Measurements from ENCODE around the gene SCUBE2.
"Not testable (repeated sequence)": the region's sequence is repeated elsewhere in the genome, so short reads cannot be mapped to it uniquely, and the experiment has no call there.

SCUBE2 gene

DNA sequence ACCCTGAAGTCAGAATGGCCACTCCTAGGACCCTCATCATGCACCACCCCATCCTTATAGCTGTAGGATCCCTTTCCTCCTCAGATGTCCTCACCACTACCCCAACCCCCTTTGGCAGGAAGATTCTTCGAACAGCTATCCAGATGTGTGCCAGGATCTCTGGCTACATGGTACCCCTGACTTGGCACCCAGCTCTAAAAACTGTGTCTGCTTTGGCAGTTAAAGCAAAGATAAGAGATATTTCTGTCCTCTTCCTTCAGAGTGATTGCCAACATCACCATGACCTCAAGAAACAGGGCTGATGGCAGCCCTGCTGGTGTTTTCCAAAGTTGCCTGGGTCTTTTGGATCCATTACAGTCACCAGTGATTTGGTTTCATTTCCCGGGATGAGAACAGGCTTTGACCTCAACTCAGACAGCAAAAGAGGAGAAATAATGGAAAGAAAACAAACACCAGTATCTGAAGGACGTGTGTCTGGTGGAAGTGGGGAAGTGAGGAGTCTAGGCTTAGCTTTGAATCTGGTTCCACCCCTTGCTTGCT lies 83.3 kb downstream of the SCUBE2 start:
- no peak for DNase-seq (ENCODE audit: low spot score)

DNA sequence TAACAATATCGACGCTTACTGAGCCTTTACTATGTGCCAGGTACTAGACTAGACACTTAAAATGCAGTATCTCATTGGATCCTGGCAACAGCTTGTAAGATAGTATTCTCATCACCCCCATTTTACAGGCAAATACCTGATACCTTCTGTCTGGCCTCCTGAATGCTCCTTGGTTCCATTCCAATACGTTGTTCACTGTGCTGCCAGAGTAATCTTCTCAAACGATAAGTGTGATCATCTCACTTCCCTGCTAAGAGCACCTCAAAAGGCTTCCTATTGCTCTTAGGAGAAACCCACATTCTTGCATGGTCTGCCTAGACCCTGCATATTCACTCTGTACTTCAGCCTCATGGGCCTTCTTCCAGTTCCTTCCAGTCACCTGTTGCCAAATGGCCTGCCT lies 86.3 kb downstream of the SCUBE2 start:
- no peak for DNase-seq (ENCODE audit: low spot score)

DNA sequence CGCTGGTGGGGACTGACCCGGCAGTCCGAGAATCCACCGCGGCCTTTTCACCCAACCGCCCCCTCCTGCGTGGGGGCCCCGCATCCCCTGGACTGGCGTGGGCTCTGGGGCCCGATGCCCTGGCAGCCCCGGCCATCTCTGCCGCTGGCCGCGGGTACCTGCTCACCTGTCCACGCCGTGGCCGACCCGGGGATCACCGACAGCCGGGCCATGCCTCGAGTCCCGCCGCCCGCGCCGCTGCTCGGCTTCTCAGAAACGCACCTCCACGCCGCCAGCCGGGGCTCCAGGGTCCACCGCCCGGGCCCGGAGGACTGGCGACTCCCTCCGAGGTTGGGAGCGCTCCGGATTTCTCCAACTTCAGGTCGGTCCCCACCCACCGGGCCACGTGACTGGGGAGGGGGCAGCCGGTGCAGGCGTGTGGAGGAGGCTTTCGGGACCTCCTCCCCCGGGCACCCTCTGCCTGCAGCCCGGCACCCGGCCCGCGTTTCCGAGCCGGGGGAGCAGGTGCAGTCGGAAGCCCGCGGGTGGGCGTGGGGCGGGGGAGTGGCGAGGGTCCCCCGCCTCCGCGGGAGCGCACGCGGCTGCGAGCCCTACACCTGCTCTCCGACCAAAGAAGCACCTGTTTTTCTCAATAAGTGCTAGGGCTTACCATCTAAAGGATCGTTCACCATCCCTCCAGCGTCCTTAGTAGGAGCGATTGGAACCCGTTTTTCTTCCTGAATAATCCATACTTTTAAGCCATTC lies 87.0 kb downstream of the SCUBE2 start:
- DNase-seq (ENCODE audit: low spot score) = no peak

DNA sequence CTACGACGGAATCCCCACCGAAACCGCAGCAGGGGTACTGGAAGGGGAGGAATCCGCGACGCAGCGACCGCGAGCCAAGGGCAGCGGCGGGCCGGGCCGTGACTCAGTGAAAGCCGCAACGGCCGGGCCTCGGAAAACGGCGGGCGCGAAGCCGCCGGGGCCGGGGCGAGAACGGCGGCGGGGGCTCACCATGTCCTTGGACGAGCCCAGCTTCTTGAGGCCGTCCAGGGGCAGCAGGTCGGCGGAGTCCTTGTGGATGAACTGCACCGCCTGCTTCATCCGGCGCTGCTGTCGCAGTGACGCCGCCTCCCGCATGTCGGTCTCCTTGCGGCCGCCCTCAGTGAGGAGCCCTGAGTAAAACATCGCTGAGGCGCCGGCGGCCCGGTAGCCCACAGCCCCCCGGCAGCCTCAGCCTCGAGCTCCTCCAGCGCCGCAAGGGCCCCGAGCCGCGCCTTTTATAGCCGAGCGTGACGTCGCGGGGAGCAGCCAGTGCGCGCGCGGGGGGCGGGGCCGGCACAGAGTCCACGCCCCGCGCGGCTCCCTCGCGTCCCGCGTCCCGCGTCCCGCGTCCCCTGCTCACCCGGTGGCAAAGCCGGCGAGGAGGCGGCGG lies 87.7 kb downstream of the SCUBE2 start, which contains the start of gene NRIP3:
Gene NRIP3 (minus strand): TSS at position 429 of the 610 bp plus-strand sequence. CDS start 66 bp downstream, at position 363.
- DNase-seq (ENCODE audit: low spot score) = peak; percentile 49

DNA sequence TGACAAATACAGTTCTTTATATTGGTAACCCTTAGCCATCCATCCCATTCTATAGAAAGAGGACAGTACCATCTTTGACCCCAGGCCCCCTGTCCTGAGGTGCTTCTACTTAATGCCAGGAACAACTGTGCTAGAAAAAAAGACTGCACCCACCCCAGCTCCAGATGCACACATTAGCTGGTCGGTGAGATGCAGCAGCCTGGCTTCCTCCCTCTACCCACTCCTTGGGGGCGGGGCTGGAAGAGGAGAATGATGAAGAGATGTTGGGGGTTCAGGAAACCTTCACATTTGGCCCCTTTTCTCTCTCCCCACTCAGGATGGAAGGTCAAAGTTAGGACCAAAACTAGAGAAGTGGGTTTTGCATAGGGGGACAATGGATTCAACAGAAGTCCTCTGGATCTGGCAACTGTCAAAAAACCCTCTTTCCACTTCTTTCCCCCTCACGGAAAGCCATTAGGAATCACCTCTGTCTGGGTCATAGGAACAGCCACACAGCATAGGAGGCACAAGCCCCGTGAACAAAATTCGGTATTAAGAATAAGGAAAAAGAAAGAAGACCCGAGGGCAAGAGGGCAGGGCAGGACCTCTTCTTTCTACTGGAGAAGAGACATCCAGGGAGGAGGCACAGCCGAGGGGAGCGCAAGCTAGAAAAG lies 88.4 kb downstream of the SCUBE2 start:
- peak; percentile 12 for DNase-seq (ENCODE audit: low spot score)

DNA sequence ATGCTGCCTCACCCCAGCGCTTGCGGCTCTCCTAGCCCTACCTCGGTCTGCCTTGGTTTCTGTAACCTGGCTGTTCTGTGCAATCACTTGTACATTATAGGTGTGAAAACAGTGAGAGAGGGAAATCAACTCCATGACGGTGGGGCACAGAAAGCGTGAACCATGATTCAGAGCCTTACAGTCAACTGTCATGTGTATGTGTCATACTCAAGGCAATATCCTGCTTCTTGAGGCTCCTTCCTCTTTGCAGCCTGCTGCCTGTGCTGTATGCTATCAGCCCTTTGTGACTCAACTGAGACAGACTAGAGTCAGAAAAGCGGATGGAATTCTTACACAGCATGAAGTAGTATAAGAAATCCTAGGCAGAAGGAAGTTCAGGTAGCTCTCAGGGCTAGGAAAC lies 89.7 kb downstream of the SCUBE2 start:
- DNase-seq (ENCODE audit: low spot score) = peak; percentile 99

DNA sequence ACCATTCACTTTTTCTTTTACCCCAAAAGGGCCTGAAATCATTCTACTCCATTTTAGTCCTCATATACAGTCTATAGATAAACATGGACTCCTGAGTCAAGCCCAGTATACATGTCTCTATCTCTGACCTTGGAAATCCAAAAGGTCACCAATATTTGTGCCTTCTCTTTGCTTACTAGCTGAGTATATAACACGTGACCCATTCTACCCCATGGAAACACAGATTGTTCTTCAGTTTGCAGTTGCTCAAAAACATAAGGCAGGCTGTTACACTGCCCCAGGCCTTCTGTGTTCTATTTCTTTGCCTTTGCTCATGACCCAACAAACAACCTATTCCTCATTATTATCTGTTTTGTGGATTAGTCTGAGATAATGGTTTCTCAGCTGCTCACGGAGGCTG lies 93.4 kb downstream of the SCUBE2 start:
- no peak for DNase-seq (ENCODE audit: low spot score)

DNA sequence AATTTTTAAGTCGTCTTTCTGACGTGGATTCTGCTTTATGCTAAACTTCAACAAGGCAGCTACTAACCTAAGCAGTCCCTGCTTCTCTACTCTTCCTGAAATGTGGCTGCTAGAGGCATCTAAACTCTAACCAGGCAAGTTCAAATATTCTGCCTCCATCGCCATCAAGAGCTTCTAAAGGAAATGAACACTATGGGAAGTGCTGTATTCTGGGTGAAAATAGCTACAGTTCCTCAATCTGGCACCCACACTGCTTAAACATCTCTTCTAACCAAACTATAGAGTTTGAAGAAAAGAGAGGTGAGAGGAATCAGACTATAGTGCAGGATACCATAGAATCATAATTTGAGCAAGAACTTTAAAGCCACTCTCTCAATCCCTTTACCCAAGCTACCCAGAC lies 93.9 kb downstream of the SCUBE2 start:
- DNase-seq (ENCODE audit: low spot score) = no peak

DNA sequence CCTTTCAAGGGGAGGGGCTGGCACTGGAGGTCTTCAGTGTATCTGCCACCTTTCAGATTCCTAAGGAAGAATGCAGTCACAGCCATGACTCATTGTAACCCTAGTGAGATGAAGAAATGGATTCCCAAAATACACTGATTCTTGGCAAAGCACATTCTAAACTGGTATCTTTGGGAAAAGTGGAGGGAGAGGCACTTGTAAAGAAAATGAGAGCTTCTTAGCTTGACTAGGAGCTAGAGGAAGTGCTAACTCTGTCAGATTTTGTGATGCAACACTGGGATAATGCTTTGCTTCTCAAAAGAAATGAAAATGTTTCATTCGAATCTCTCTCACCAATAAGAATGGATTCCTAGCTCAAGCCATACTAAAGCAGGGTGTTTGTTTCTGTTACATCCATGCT lies 101.9 kb downstream of the SCUBE2 start:
- peak; percentile 23 for DNase-seq (ENCODE audit: low spot score)

DNA sequence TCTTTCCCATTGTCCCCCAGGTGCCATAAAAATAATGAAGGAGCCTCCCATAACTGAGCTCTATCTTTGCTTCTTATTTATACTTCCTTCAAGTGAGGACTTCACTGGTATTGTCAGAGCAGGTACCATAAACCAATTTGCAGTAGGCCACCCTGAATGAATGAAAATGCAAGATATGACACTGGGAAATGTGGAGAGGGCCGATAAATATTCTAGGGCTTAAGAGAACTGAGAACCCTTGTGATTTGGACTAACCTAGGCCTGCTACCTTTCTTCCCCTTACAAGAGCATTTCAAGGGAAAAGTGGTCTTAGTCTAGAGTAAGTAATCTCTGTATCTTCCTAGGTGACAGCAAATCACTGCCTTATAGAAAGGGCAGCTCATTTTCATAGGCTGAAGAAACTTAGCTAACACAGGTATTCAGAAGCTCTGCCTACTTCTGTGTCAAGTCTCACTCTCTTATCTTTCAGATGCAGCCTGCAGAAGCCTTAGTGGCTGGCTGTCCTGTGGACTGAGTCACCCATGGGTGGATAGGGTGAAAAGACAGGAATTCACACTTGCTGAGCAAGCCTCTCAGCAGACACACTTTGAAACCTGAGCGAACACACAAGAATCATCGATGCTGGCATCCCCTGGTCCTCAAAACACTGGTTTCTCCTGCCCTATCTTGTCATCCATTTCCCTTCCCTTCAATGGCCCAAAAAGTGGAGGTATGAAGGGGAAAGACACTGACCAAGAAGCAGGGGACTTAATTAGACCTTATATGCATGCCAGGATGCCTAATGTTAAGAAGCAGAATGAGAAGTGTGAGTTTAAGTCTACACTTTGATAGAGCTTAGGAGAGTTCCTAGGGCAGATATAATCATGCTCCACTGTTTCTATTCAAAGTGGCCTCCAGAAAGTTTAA lies 102.8 kb downstream of the SCUBE2 start:
- no peak for DNase-seq (ENCODE audit: low spot score)

DNA sequence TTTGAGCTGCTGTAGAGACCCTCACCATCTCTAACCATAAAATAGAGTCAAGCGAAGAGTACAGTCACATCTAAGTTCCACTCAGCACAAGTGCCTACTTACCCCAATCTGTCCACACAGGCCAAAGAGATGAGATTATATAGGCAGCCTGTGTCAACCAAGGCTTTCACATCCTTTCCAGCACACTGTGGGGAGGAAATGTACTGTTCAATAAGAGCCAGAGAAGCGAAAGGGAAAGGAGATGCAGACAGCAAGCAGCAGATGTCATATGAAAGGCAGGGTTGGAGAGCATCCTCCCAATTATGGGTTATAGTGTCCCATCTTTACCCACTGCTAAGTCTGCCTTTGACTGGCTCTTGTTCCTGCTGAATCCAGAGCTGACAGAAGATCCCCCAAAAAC lies 104.0 kb downstream of the SCUBE2 start:
- no peak for DNase-seq (ENCODE audit: low spot score)

DNA sequence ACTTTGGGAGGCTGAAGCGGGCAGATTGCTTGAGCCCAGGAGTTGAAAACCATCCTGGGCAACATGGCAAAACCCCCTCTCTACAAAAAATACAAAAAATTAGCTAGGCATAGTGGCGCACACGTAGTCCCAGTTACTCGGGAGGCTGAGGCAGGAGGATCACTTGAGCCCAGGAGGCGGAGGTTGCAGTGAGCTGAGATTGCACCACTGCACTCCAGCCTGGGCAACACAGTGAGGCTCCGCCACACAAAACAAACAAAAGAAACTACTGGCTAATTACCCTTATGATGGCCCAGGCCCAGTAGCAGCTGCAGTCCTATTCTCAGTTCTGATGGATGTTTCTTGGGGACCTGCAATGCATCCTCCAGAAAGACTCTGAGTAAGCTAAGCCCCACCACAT lies 104.6 kb downstream of the SCUBE2 start:
- DNase-seq (ENCODE audit: low spot score) = not testable (repeated sequence)

DNA sequence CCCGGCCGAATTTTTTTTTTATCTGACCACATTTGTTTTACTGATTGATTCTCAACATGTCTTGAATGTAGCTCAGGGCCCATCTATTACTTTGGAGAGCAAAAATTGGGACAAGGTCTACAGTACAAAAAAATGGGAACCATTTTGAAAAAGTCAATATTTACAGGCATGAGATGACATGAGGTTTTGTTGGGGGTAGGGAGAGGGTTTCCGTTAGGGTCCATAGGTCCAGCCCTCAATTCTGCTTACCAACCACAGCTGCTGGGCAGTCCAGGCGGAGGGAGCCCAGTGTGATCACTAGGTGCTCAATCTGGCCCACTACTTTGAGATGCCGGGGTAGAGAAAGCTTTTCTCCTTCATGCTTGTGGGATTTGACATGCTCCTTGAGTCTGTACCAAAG lies 105.9 kb downstream of the SCUBE2 start:
- DNase-seq (ENCODE audit: low spot score) = no peak

DNA sequence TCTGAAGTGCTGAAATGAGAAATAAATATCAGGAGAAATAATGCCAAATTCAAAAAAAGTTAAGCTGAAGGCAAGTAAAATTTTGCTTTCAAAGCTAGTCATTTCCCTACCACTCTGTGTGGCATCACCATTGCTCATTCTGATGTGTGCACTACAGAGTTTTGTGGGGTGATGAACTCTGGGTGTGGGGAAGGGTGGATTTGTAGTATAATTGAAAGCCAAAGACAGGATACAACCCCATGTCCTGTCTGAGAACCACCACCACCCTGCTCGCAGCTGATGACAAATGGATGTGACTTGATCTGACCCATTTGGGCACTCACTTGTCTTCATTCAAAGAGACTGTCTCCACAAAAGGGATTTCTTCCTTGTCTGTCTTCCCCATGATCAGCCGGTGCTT lies 107.8 kb downstream of the SCUBE2 start:
- no peak for DNase-seq (ENCODE audit: low spot score)

DNA sequence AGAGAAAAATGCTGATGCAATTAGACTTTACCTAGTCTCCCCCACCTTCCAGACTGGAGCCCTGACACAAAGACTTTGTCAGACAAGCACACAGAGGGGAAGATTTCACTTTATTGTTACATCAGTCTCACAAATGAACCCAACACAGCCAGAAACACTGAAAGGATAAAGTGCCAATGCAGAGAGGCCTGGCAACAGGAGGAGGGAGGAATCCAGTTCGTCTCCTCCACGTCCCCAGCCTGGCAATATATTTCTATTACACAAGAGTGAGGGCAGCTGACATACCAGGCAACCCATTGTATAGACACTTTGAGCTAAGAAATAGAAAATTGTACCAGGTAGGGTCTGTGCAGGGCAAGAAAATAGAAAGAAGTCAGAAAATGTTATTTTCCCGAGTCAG lies 110.9 kb downstream of the SCUBE2 start:
- no peak for DNase-seq (ENCODE audit: low spot score)

DNA sequence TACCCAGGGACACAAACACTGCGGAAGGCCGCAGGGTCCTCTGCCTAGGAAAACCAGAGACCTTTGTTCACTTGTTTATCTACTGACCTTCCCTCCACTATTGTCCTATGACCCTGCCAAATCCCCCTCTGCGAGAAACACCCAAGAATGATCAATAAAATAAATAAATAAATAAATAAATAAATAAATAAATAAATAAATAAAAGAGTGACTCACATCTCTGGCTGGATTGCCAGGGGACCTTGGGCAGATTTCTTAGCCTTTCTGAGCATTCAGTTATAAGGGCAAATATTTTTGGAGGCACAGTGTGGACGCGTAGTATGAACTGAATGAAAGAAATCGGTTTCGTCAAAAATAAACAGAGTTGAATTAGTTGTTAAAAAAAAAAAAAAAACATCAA lies 112.0 kb downstream of the SCUBE2 start:
- not testable (repeated sequence) for DNase-seq (ENCODE audit: low spot score)

DNA sequence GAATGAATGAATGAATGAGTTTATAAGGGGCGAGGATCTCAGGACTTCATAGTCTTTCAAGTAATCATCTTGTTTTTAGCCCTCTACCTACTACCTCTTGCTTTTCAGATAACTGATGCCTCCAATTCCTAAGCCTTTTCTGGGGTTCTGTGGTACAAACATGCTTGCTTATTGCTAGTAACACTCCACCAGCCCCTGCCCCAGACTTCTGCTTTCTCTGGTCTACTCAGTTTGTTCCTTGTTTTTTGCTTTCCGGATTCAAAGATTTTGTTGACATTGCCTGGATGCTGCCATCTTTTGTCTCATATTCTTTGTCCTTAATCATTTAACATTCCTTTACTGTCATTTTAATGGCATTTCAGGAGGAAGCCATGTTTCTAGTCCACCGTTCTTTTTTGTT lies 118.3 kb downstream of the SCUBE2 start:
- no peak for DNase-seq (ENCODE audit: low spot score)

DNA sequence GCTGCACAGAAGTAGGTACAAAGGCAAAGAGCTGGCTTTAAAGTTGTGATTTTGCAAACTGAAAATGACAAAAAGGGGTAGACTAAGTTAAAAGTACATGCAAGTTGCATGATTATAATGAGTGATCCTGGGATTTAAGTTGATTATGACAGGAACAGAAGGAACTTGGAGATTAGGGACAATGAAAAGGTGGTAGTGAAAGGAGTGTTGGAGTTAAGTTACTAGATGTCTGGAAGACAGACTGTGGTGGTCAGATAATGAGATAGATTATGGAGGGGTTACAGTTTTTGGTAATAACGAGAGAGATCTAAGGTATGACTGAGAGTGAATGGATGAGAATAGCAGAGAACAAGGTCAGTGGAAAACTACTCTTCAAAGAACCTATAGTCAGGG lies 119.5 kb downstream of the SCUBE2 start:
- DNase-seq (ENCODE audit: low spot score) = no peak

DNA sequence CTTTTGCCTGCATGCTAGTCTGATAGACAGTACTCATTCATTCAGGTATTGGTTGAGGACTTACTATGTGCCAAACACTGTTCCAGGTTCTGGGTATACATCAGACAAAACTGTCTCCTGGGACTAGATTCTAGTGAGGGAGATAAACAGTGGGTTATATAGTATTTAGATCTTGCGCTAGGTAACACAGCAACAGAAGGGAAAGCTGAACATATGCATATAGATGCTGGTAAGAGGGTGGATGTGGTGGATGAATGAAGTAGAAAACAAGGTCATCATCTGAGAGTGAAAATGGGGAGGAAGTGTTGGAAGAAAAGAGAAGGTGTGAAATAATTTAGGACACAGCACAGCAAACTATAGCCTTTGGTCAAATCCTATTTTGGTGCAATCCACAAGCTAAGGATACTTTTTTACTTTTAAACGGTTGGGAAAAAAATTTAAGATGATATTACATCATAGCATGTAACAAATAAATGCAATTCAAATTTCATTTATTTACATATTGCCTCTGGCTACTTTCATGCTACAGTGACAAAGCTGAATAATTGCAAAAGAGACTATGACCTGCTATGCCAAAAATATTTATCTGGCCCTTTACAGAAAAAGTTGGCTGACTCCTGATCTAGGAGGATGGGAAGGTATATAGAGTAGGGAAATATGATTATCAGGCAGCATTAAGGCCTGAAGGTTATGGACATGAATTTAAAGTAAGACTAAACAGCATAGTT lies 120.0 kb downstream of the SCUBE2 start:
- no peak for DNase-seq (ENCODE audit: low spot score)
